Right hindlimb (tissue), 1 donor: ENCODE data around the gene UMAD1.

Experiments used
- DNase-seq: peaks from one replicate; pipeline ENCODE4 v3.0.0-alpha.2; 2018

Gene UMAD1

GRCh38 chr7:7907306-7907705 is 266.8 kb downstream of the UMAD1 start:
- DNase-seq: no peak

- DNase-seq: no peak
Observed at GRCh38 chr7:7908622-7909145, 268.1 kb downstream of the UMAD1 start.

GRCh38 chr7:7909376-7909775 is 268.8 kb downstream of the UMAD1 start:
- DNase-seq: no peak

- no peak for DNase-seq
Observed at GRCh38 chr7:7911369-7912123, 271.0 kb downstream of the UMAD1 start.

GRCh38 chr7:7912937-7913336 is 272.4 kb downstream of the UMAD1 start:
- DNase-seq: no peak

GRCh38 chr7:7913504-7913903 is 273.0 kb downstream of the UMAD1 start:
- no peak for DNase-seq

- no peak for DNase-seq
Observed at GRCh38 chr7:7914547-7914946, 274.0 kb downstream of the UMAD1 start.

- no peak for DNase-seq
Observed at GRCh38 chr7:7916064-7916463, 275.5 kb downstream of the UMAD1 start.

- no peak for DNase-seq
Observed at GRCh38 chr7:7917593-7917992, 277.0 kb downstream of the UMAD1 start.

GRCh38 chr7:7918736-7919448 is 278.3 kb downstream of the UMAD1 start:
- DNase-seq: no peak

GRCh38 chr7:7919449-7919945 is 278.9 kb downstream of the UMAD1 start:
- no peak for DNase-seq

GRCh38 chr7:7920056-7920455 is 279.5 kb downstream of the UMAD1 start:
- DNase-seq: no peak

GRCh38 chr7:7920481-7920880 is 279.9 kb downstream of the UMAD1 start:
- DNase-seq: no peak

GRCh38 chr7:7921830-7922229 is 281.3 kb downstream of the UMAD1 start:
- no peak for DNase-seq

GRCh38 chr7:7922684-7923385 is 282.3 kb downstream of the UMAD1 start:
- DNase-seq: no peak

GRCh38 chr7:7923818-7924217 is 283.3 kb downstream of the UMAD1 start:
- no peak for DNase-seq

GRCh38 chr7:7924303-7924702 is 283.8 kb downstream of the UMAD1 start:
- DNase-seq: no peak
